ENCODE results near the gene PDE7B. TPM values are rescaled to one million over a fixed set of nuclear protein-coding genes. Genes with fewer than 3 reads are reported as not detected.

The PDE7B gene
- total and polyA plus RNA-seq, 9 of the 15 experiments (the other 6 are each of a cell fraction or from before 2014, with no cell fraction given) = 0.01 TPM; not detected in 8

GRCh38 chr6:136148523-136148922 is 297.0 kb downstream of the PDE7B start (continued):
- TF ChIP-seq ELK3 (CRISPR knock-in tag; IDR thresholded peaks at IDR 0.05) (no peak), ZNF644 (tag; IDR thresholded peaks at IDR 0.05; ENCODE audit: low read depth) (no peak), ZNF655 (CRISPR knock-in tag; IDR thresholded peaks at IDR 0.05) (no peak)

GRCh38 chr6:136149311-136149710 is 297.8 kb downstream of the PDE7B start:
- Histone ChIP-seq H3K9ac (ENCODE audit: insufficient read depth in 1 of 2, low read depth in 2 of 2, low read length in 2 of 2) (no peak overlapping the region), H3K9me3 (replicated peaks; ENCODE audit: control insufficient read depth, insufficient read depth, low read depth, low read length) (no peaks in the 10 kb centered on the region), H3K79me2 (ENCODE audit: control insufficient read depth, insufficient read depth, low read length) (no peaks in the 10 kb centered on the region), H4K20me1 (replicated peaks; ENCODE audit: control insufficient read depth, insufficient read depth, low read length) (no peaks in the 10 kb centered on the region), H2AFZ (ENCODE audit: low read depth, low read length) (no peak overlapping the region), H3K27ac (ENCODE audit: extremely low read depth, low read depth, low read length) (no peak overlapping the region), H3K4me3 (no peak overlapping the region), H3K9me1 (ENCODE audit: control insufficient read depth, insufficient read depth, low read length) (no peaks in the 10 kb centered on the region), H3K4me2 (ENCODE audit: insufficient read depth, low read length) (no peak overlapping the region), H3K4me1 (replicated peaks in 1 of 2; ENCODE audit: control insufficient read depth in 2 of 2, insufficient read depth in 2 of 2, low read length in 2 of 2) (no peaks in the 10 kb centered on the region), H3K27me3 (ENCODE audit: control insufficient read depth in 2 of 2, insufficient read depth in 2 of 2, low read length in 2 of 2) (peaks cover 2 to 4% of the 10 kb centered on the region in 2 experiments; a peak in 3 of 5 replicates), H3K36me3 (ENCODE audit: control insufficient read depth, insufficient read depth, low read length) (no peaks in the 10 kb centered on the region)
- intact Hi-C loops (cut with micrococcal nuclease) (no loop called here), in situ Hi-C loops (cut with MboI) (no loop called here)
- POLR2A ChIA-PET = no interaction called here
- 3% methylated on average over 2 of the region's 2 CpGs for WGBS (ENCODE audit: insufficient coverage, low coverage, missing lambda C conversion rate)
- TF ChIP-seq ZNF512 (tag; IDR thresholded peaks at IDR 0.05) = no peak
- TF ChIP-seq RHOXF2B (CRISPR knock-in tag; conservative IDR thresholded peaks at IDR 0.05) = no peak
- TF ChIP-seq ZNF280A (IDR thresholded peaks at IDR 0.05; ENCODE audit: low read depth, partially characterized antibody) = no peak
- BruUV-seq (replicated peaks) = no TSS peak
- no peak for DNase-seq (ENCODE audit: extremely low read depth in 1 of 4, low spot score in 3 of 4)
- CTCF ChIA-PET (ENCODE audit: low intra/inter-chr PET ratio) = no interaction called here
- FAIRE-seq = no peak
- no peak for ATAC-seq
